ENCODE results near the gene PAPOLG. TPM values are rescaled to one million over a fixed set of nuclear protein-coding genes. Genes with fewer than 3 reads are reported as not detected.

Gene PAPOLG
- total and polyA plus RNA-seq, 2 of the 13 experiments (the other 11 are each of a cell fraction or from before 2014, with no cell fraction given) = 10.1 to 10.4 TPM

- WGBS (ENCODE audit: low lambda C conversion rate) = 72% methylated on average over 4 of the region's 4 CpGs
- Histone ChIP-seq H4K20me1 (ENCODE audit: insufficient read depth, low read length) (no peaks in the 10 kb centered on the region), H3K9me3 (ENCODE audit: low read length) (no peaks in the 10 kb centered on the region), H3K4me2 (ENCODE audit: low read depth, low read length) (no peak overlapping the region), H3K4me1 (ENCODE audit: insufficient read depth, low read length) (peaks cover 11% of the 10 kb centered on the region), H3K36me3 (replicated peaks in 1 of 2; ENCODE audit: control insufficient read depth in 1 of 2, insufficient read depth in 2 of 2, low read length in 2 of 2) (no peaks in the 10 kb centered on the region), H3K27ac (ENCODE audit: extremely low read length, insufficient read depth, low read length) (no peak overlapping the region), H2AFZ (ENCODE audit: low read length) (no peak overlapping the region), H3K79me2 (ENCODE audit: insufficient read depth, low read length) (no peaks in the 10 kb centered on the region), H3K9ac (ENCODE audit: insufficient read depth, low read depth, low read length) (no peak overlapping the region), H3K27me3 (ENCODE audit: control insufficient read depth in 1 of 2, insufficient read depth in 2 of 2, low read length in 2 of 2) (0 out of 5 replicates have a peak, but pooled peaks cover 0 to 4% of the 10 kb centered on the region in 2 experiments), H3K4me3 (replicated peaks in 1 of 3; ENCODE audit: insufficient read depth in 1 of 3, low read depth in 2 of 3, low read length in 3 of 3) (no peak overlapping the region)
- ChIA-PET CTCF (ENCODE audit: low intra/inter-chr PET ratio, low total read pairs) (no interaction called here), POLR2A (no interaction called here)
- DNase-seq (ENCODE audit: low spot score) (no peak), ATAC-seq (no peak), FAIRE-seq (no peak)
- intact Hi-C loops (cut with micrococcal nuclease; ENCODE audit: unreplicated experiment) (no loop called here), in situ Hi-C loops (cut with HindIII; ENCODE audit: extremely low pct_ligation_motif_present, low pct_unique_long_range_greater_than_20kb) (no loop called here)
- BruUV-seq (replicated peaks) = no TSS peak
- no peak for TF ChIP-seq SATB2 (CRISPR knock-in tag; IDR thresholded peaks at IDR 0.05)
- TF ChIP-seq HOMEZ (CRISPR knock-in tag; IDR thresholded peaks at IDR 0.05; ENCODE audit: low read depth) = no peak
- TF ChIP-seq SMAD3 (CRISPR knock-in tag; IDR thresholded peaks at IDR 0.05) = no peak
- no peak for TF ChIP-seq PRDM10 (CRISPR knock-in tag; IDR thresholded peaks at IDR 0.05; ENCODE audit: low read depth)
- TF ChIP-seq FOSL1 (CRISPR knock-in tag; IDR thresholded peaks at IDR 0.05; ENCODE audit: borderline replicate concordance) = no peak
- no peak for TF ChIP-seq SMAD1 (CRISPR knock-in tag; IDR thresholded peaks at IDR 0.05; ENCODE audit: borderline replicate concordance, low read depth)
- no peak for TF ChIP-seq ZNF224 (CRISPR knock-in tag; IDR thresholded peaks at IDR 0.05)
- no peak for TF ChIP-seq PAX8 (CRISPR knock-in tag; IDR thresholded peaks at IDR 0.05; ENCODE audit: borderline replicate concordance)
- TF ChIP-seq SALL2 (CRISPR knock-in tag; IDR thresholded peaks at IDR 0.05) = no peak
- TF ChIP-seq U2AF2 (IDR thresholded peaks at IDR 0.05; ENCODE audit: low read depth, low read length) = no peak
- no peak for TF ChIP-seq ZNF589 (CRISPR knock-in tag; conservative IDR thresholded peaks at IDR 0.05)
- TF ChIP-seq ZBTB14 (CRISPR knock-in tag; IDR thresholded peaks at IDR 0.05) = no peak
- TF ChIP-seq ZNF343 (CRISPR knock-in tag; IDR thresholded peaks at IDR 0.05) = no peak
Observed at GRCh38 chr2:60715561-60715960, 40.5 kb upstream of the PAPOLG start.

All from HepG2 (cell line).